Measurements from ENCODE around the gene IL1B. TPM values are rescaled to one million over a fixed set of nuclear protein-coding genes. Genes with fewer than 3 reads are reported as not detected.

IL1B gene
- total RNA-seq, 1 donor = 0.36 TPM

DNA sequence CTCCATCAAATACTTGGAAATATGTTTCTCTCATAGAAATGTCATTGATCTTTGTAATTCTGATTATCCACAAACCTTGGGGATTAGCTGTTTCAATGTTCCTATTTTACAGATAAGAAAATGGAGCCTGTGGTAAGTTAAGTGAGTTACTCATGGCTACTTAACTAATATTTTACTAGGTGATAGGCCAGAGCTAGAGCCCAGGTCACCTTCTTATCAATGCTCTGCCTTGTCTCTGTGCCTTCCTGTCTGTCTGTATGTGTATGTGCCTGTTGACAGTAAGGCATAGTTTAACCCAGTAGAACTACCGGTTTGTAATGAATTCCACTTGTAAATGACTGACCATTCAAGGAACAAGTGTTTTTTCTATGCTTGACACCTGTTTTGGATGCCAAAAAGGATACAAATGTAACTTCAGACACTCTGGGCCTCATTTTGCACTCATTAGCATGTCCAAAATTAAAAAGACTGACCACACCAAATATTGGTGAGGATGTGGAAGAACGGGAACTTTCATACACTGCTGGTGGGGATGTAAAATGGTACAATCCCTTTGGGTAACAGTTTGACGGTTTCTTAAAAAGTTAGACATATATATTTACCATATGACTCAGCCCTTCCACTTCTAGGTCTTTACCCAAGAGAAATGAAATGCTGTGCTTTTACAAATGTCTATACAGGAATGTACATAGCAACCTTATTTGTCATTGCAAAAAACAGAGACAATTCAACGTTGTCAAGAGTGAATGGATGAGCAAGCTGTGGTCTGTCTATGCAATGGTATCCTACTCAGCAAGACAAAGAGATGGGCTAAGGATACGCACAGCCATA, 32.7 kb downstream of the IL1B start:
- H2AFZ ChIP-seq (ENCODE audit: low read length) = peak overlapping the region; percentile 58
- no peaks in the 10 kb centered on the region for H4K20me1 ChIP-seq (ENCODE audit: insufficient read depth, low read length)
- H3K27ac ChIP-seq (ENCODE audit: low read depth, low read length) = peak overlapping the region; percentile 89
- peak; percentile 90 for DNase-seq (ENCODE audit: insufficient read length, low spot score, missing footprints)
- H3K4me3 ChIP-seq (ENCODE audit: insufficient read depth, low read length) = no peak overlapping the region
- no peaks in the 10 kb centered on the region for H3K27me3 ChIP-seq (ENCODE audit: insufficient read depth, low read length)
- TF ChIP-seq CTCF (IDR thresholded peaks at IDR 0.05; ENCODE audit: extremely low read depth, low read depth, low read length) = no peak
- peak overlapping the region; percentile 49 for H3K4me2 ChIP-seq (ENCODE audit: insufficient read depth, low read length)
- H3K36me3 ChIP-seq (ENCODE audit: insufficient read depth, low read length) = no peaks in the 10 kb centered on the region
- peaks cover 15% of the 10 kb centered on the region for H3K4me1 ChIP-seq (ENCODE audit: insufficient read depth, low read length)
- H3K79me2 ChIP-seq (ENCODE audit: insufficient read depth, low read length) = no peaks in the 10 kb centered on the region
- H3K9me3 ChIP-seq (ENCODE audit: low read depth, low read length) = no peaks in the 10 kb centered on the region

GRCh38 chr2:112800881-112801583, 35.5 kb downstream of the IL1B start:
- no peak for DNase-seq (ENCODE audit: insufficient read length, low spot score, missing footprints)
- no peak overlapping the region for H3K27ac ChIP-seq (ENCODE audit: low read depth, low read length)
- no peak overlapping the region for H3K4me3 ChIP-seq (ENCODE audit: insufficient read depth, low read length)
- TF ChIP-seq CTCF (IDR thresholded peaks at IDR 0.05; ENCODE audit: extremely low read depth, low read depth, low read length) = no peak
- H3K36me3 ChIP-seq (ENCODE audit: insufficient read depth, low read length) = no peaks in the 10 kb centered on the region
- H4K20me1 ChIP-seq (ENCODE audit: insufficient read depth, low read length) = no peaks in the 10 kb centered on the region
- H3K4me1 ChIP-seq (ENCODE audit: insufficient read depth, low read length) = peaks cover 15% of the 10 kb centered on the region
- H3K79me2 ChIP-seq (ENCODE audit: insufficient read depth, low read length) = no peaks in the 10 kb centered on the region
- no peaks in the 10 kb centered on the region for H3K9me3 ChIP-seq (ENCODE audit: low read depth, low read length)
- H3K4me2 ChIP-seq (ENCODE audit: insufficient read depth, low read length) = no peak overlapping the region
- no peak overlapping the region for H2AFZ ChIP-seq (ENCODE audit: low read length)
- H3K27me3 ChIP-seq (ENCODE audit: insufficient read depth, low read length) = no peaks in the 10 kb centered on the region

DNA sequence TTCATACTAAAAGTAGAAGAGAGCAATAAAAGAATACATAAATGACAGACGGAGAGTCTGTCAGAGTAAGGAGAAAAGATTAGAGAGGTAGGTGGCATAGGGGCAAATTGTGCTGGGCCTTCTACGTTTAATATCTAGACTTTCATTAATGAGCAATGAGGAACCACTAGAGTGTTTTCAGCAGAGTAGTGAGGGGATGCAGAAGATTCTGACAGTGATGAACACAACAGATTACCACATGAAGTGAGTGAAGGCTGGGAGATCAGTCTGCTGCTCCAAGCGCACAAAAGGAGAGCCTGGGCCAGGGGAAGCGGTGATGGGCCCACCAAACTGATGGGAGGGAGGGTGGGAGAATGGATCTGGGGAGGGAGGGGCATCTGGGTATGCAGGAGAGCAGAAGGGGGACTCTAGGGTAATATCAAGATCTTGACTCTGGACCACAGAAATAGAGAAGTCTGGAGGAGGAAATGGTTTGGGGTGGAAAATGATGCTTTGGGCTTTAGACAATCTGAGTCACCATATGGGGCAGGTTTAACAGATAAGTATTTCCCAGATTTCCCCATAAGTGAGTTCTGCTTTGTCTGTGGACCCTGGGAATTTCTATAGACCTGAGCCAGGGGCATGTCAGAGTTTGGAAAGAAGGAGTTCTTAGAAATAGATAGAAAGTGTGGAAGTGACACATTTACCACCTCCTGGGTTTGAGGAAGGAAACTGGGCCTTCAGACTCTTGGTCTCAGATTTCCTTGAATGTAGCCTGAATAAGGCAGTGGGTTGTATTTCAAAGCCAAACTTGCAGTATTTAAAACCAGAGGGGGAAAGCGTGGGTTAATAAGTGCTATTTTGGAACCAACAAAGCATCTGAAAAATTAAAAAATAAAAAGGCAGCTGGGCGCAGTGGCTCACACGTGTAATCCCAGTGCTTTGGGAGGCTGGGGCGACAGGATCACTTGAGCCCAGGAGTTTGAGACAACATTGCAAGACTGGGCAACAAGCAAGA, 37.3 kb downstream of the IL1B start:
- Histone ChIP-seq H3K4me2 (ENCODE audit: insufficient read depth, low read length) (no peak overlapping the region), H2AFZ (ENCODE audit: low read length) (no peak overlapping the region), H3K27me3 (ENCODE audit: insufficient read depth, low read length) (no peaks in the 10 kb centered on the region), H4K20me1 (ENCODE audit: insufficient read depth, low read length) (no peaks in the 10 kb centered on the region), H3K4me1 (ENCODE audit: insufficient read depth, low read length) (peaks cover 16% of the 10 kb centered on the region), H3K9me3 (ENCODE audit: low read depth, low read length) (no peaks in the 10 kb centered on the region), H3K36me3 (ENCODE audit: insufficient read depth, low read length) (no peaks in the 10 kb centered on the region), H3K79me2 (ENCODE audit: insufficient read depth, low read length) (no peaks in the 10 kb centered on the region), H3K27ac (ENCODE audit: low read depth, low read length) (no peak overlapping the region), H3K4me3 (ENCODE audit: insufficient read depth, low read length) (no peak overlapping the region)
- no peak for TF ChIP-seq CTCF (IDR thresholded peaks at IDR 0.05; ENCODE audit: extremely low read depth, low read depth, low read length)
- no peak for DNase-seq (ENCODE audit: insufficient read length, low spot score, missing footprints)
